ENCODE measurements around the gene KREMEN2.

Gene KREMEN2

DNA sequence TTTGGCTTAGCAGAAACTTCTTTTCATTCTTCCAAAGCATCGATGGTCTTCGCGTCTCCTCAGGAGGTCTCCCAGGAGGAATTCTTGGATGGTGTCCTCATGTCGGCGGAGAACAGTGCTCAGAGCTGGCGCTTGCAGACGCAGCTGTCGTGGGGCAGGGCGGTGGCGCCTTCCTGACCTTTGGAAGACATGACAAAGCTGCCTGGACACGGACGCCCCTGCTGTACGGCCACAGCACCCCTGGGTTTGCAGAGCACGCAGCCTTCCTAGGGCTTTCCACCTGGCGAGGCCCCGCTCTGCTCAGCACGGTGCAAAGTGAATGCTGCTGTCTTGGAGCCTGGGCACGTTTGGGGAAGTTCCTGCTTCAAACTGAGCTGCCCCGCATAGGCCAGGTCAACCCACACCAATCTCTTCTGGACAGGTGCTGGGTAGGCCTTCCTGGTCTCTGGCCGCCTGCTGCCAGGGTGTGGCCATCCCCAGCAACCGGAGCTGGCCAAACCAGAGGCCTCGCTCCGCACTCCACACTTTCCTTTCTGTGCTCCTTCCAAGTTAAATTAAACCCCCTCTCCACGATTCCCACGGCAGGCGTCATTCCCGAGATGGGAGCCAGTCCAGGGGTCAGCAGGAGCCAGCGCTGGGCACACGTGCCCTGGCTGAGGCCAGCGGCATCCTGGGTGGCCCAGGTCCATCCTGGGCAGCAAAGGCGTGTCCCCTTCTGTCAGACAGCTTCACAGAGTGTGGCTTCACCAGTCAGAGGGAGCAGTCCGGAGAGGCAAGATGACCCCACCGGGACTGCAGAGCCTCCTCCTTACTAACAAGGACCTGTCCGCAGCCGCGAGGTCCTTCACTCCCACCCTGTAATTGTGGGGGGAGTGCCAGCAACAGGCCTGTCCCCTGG, 15.0 kb upstream of the KREMEN2 start:
- TF ChIP-seq, protein P1, sequence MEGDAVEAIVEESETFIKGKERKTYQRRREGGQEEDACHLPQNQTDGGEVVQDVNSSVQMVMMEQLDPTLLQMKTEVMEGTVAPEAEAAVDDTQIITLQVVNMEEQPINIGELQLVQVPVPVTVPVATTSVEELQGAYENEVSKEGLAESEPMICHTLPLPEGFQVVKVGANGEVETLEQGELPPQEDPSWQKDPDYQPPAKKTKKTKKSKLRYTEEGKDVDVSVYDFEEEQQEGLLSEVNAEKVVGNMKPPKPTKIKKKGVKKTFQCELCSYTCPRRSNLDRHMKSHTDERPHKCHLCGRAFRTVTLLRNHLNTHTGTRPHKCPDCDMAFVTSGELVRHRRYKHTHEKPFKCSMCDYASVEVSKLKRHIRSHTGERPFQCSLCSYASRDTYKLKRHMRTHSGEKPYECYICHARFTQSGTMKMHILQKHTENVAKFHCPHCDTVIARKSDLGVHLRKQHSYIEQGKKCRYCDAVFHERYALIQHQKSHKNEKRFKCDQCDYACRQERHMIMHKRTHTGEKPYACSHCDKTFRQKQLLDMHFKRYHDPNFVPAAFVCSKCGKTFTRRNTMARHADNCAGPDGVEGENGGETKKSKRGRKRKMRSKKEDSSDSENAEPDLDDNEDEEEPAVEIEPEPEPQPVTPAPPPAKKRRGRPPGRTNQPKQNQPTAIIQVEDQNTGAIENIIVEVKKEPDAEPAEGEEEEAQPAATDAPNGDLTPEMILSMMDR (IDR thresholded peaks at IDR 0.05; ENCODE audit: low read depth, low read length) = no peak
- no peak for DNase-seq
- no peaks in the 10 kb centered on the region for H3K4me1 ChIP-seq

DNA sequence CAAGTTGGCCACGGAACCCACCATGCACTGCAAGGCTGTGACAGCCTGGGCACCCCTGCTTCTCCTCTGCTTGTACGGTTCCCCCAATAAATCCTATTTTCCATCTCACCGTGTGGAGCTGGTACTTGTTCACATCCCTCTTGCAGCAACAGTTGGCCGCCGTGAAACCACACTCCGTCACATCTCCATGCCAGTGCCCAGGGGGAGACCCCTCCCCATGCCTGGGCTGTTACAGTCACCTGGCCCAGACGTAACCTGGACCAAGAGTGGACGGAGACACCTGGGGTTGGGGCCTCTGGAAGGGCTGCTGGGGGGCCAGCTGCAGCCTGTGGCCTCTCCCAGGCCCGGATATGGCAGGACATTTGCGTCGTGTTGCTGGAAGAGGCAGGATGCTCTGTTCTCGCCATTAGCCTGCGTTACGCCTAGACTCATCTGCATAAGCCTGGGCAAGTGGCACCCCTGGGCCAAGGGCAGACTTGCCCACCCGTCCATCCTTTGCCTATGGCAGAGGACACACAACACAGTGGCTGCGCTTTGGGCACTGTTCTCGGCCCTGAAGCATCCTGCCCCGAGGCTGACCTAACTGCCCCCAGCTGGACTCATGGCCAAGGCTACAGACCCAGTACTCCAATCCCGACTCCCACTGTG, 14.2 kb upstream of the KREMEN2 start:
- Histone ChIP-seq H3K4me1 (no peaks in the 10 kb centered on the region), H3K9me3 (no peaks in the 10 kb centered on the region; the same call in 1 of the 2 replicates), H3K4me3 (ENCODE audit: low read depth, low read length) (no peak overlapping the region), H3K36me3 (no peaks in the 10 kb centered on the region), H3K27me3 (no peaks in the 10 kb centered on the region)
- no peak for DNase-seq
- TF ChIP-seq, protein P1 (IDR thresholded peaks at IDR 0.05; ENCODE audit: low read depth, low read length) = no peak

More for the DNA sequence above, 15.0 kb upstream of the KREMEN2 start:
- Histone ChIP-seq H3K4me3 (ENCODE audit: low read depth, low read length) (no peak overlapping the region), H3K9me3 (no peaks in the 10 kb centered on the region; the same call in 1 of the 2 replicates), H3K36me3 (no peaks in the 10 kb centered on the region), H3K27me3 (no peaks in the 10 kb centered on the region)

DNA sequence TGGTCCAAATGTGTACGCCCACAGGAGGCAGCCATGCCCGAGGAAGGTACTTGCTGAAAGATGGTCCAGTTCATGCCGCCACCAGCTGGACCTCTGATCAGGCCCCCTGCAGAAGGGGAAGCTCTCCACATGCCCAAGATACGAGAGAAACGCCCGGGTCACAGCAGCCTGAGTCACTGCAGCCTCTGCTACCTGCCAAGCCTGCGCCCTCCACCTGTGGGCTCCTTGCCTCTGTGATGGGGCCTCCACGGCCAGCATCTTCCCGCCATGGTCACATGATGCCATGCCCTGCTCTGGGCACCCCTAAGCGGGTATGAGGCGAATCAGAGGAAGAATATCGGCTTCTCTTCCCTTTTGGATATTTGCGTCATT, 13.7 kb upstream of the KREMEN2 start:
- Histone ChIP-seq H3K9me3 (no peaks in the 10 kb centered on the region; the same call in 1 of the 2 replicates), H3K4me3 (ENCODE audit: low read depth, low read length) (no peak overlapping the region), H3K27me3 (no peaks in the 10 kb centered on the region), H3K4me1 (no peaks in the 10 kb centered on the region), H3K36me3 (no peaks in the 10 kb centered on the region)
- TF ChIP-seq, protein P1 (IDR thresholded peaks at IDR 0.05; ENCODE audit: low read depth, low read length) = no peak
- DNase-seq = no peak

DNA sequence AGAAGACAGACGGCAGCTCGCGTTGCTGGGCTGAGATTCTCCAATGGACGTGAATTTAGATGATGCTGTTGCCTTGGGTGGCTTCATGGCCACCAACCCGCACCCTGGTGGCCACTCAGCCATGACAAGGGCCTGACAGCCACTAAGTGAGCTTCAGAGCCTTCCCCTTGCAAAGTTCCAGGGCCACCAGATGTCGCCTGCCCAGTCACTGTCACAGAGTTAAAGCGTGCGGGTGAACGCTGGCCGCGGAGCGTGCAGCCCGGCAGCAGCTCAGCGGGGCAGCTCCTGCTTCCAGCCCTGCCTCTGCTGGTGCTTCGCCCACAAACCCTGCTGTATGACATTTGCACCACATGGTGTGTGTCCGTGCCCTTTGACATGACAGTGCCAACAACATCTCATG, 13.3 kb upstream of the KREMEN2 start:
- Histone ChIP-seq H3K9me3 (no peaks in the 10 kb centered on the region; the same call in 1 of the 2 replicates), H3K27me3 (no peaks in the 10 kb centered on the region), H3K4me3 (ENCODE audit: low read depth, low read length) (no peak overlapping the region), H3K4me1 (no peaks in the 10 kb centered on the region), H3K36me3 (no peaks in the 10 kb centered on the region)
- TF ChIP-seq, protein P1 (IDR thresholded peaks at IDR 0.05; ENCODE audit: low read depth, low read length) = 0 out of 2 replicates have a peak, but pooled peaks have one; percentile 6
- peak; percentile 50 for DNase-seq

DNA sequence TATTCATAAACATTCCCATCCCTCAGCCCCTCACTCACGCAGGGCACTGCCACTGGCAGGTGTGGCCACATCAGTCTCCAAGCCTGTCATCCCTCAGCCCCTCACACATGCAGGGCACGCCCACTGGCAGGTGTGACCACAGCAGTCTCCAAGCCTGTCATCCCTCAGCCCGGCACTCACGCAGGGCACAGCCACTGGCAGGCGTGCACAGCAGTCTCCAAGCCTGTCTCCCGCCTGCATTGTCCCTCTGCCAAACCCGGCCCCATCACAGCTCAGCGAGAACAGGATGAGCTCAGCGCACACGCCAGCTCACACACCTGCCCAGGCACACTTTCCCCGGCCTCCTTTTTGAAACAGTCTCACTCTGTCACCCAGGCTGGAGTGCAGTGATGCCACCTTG, 11.4 kb upstream of the KREMEN2 start:
- TF ChIP-seq, protein P1 (IDR thresholded peaks at IDR 0.05; ENCODE audit: low read depth, low read length) = no peak
- no peaks in the 10 kb centered on the region for H3K9me3 ChIP-seq
- no peaks in the 10 kb centered on the region for H3K36me3 ChIP-seq
- no peak overlapping the region for H3K4me3 ChIP-seq (ENCODE audit: low read depth, low read length)
- no peaks in the 10 kb centered on the region for H3K27me3 ChIP-seq
- H3K4me1 ChIP-seq = no peaks in the 10 kb centered on the region
- no peak for DNase-seq

Measured in BE2C (cell line).